SK-N-SH (cell line): ENCODE results near the gene NUP210L. TPM values are rescaled to one million over a fixed set of nuclear protein-coding genes. Genes with fewer than 3 reads are reported as not detected.

Experiments
- CTCF ChIA-PET: fragments of 300-600, 350-600 bp; formaldehyde crosslinking; extraction: SDS; loops from one replicate; lab custom pipeline; 2021; lab: Yijun Ruan, JAX
- POLR2A ChIA-PET: fragments of 350-600 bp; sonication (Branson Sonifier 250); formaldehyde crosslinking; extraction: SDS; loops from one replicate; lab custom pipeline; 2020; ENCODE audit warnings: antibody characterized with exemption, inconsistent platforms; lab: Yijun Ruan, JAX
- DNase-seq: peaks from one replicate; pipeline ENCODE4 v3.0.0; 2012
- H2AFZ ChIP-seq: fragments of 200-600 bp; sonication (generic); 2 replicates; pipeline ENCODE4 v1.8.1; 2016; ENCODE audit warnings: antibody characterized with exemption, mild to moderate bottlenecking, low read depth
- H3F3A ChIP-seq: fragments of 200-600 bp; sonication (generic); replicated peaks from 2 replicates; pipeline ENCODE3; 2016; ENCODE audit warnings: antibody characterized with exemption, mild to moderate bottlenecking; ENCODE audit not compliant: insufficient read depth
- H3K27ac ChIP-seq, 2 experiments: fragments of 200-500 bp in 1 of 2; fragments of 200-600 bp in 1 of 2; sonication (Bioruptor generic) in 1 of 2; sonication (generic), shearing (Covaris generic) in 1 of 2; 2 replicates each; pipeline versions ENCODE4 v1.5.1 to v1.6.1; 2014 to 2016; ENCODE audit warnings: low read depth in 2 of 2, inconsistent platforms in 1 of 2, low read length in 1 of 2, mild to moderate bottlenecking in 1 of 2, mixed read lengths in 1 of 2
- H3K27me3 ChIP-seq: fragments of 200-600 bp; sonication (generic), shearing (Covaris generic); 2 replicates; pipeline ENCODE4 v1.6.1; 2016; ENCODE audit warnings: mixed run types; ENCODE audit not compliant: insufficient read depth
- H3K36me3 ChIP-seq, 2 experiments: fragments of 200-500 bp in 1 of 2; fragments of 200-600 bp in 1 of 2; sonication (Bioruptor generic) in 1 of 2; sonication (generic) in 1 of 2; replicated peaks in 1 of 2; 2 replicates each; pipeline versions ENCODE3 to v1.5.1; 2014 to 2016; ENCODE audit warnings: low read length in 1 of 2, mild to moderate bottlenecking in 1 of 2; ENCODE audit not compliant: insufficient read depth in 2 of 2, control insufficient read depth in 1 of 2
- H3K4me1 ChIP-seq, 2 experiments: fragments of 200-500 bp in 1 of 2; fragments of 200-600 bp in 1 of 2; sonication (Bioruptor generic) in 1 of 2; sonication (generic), shearing (Covaris generic) in 1 of 2; 2 replicates each; pipeline versions ENCODE4 v1.5.1 to v1.6.1; 2014 to 2016; ENCODE audit warnings: low read depth in 1 of 2, low read length in 1 of 2, mixed run types in 1 of 2; ENCODE audit not compliant: insufficient read depth in 2 of 2, control insufficient read depth in 1 of 2
- H3K4me2 ChIP-seq: fragments of 200-600 bp; sonication (generic), shearing (Covaris generic); 2 replicates; pipeline ENCODE4 v1.6.1; 2017; ENCODE audit warnings: mixed run types
- H3K4me3 ChIP-seq, 2 experiments: fragments of 200-500 bp in 1 of 2; fragments of 200-600 bp in 1 of 2; sonication (Bioruptor generic) in 1 of 2; sonication (generic), shearing (Covaris generic) in 1 of 2; 2 replicates each; pipeline versions ENCODE4 v1.5.1 to v1.8.1; 2014 to 2016; ENCODE audit warnings: low read depth in 2 of 2, inconsistent platforms in 1 of 2, low read length in 1 of 2, mild to moderate bottlenecking in 1 of 2, mixed read lengths in 1 of 2, moderate library complexity in 1 of 2
- H3K79me2 ChIP-seq: fragments of 200-600 bp; sonication (generic); 2 replicates; pipeline ENCODE4 v1.8.1; 2017; ENCODE audit warnings: mild to moderate bottlenecking; ENCODE audit not compliant: insufficient read depth
- H3K9ac ChIP-seq: fragments of 200-600 bp; sonication (generic); 2 replicates; pipeline ENCODE4 v1.6.1; 2017; ENCODE audit warnings: mixed run types
- H3K9me2 ChIP-seq: fragments of 200-600 bp; sonication (generic); 2 replicates; pipeline ENCODE4 v1.6.1; 2017; ENCODE audit warnings: mixed run types
- H3K9me3 ChIP-seq: fragments of 200-600 bp; sonication (generic); 2 replicates; pipeline ENCODE4 v1.6.1; 2017; ENCODE audit warnings: mixed run types, mild to moderate bottlenecking, moderate library complexity
- H4K20me1 ChIP-seq: fragments of 200-600 bp; sonication (generic); 2 replicates; pipeline ENCODE4 v1.6.1; 2017; ENCODE audit warnings: mild to moderate bottlenecking, mixed run types; ENCODE audit not compliant: insufficient read depth
- ELF1 ChIP-seq: IDR thresholded peaks from 2 replicates; pipeline ENCODE4 v1.4.0; 2012
- FOSL2 ChIP-seq: IDR thresholded peaks from 2 replicates; pipeline ENCODE4 v1.4.0; 2012; ENCODE audit warnings: low read depth, mild to moderate bottlenecking, moderate library complexity, borderline replicate concordance
- GATA2 ChIP-seq: sonication (generic); formaldehyde crosslinking; IDR thresholded peaks from 2 replicates; pipeline ENCODE4 v1.5.0; 2020; ENCODE audit warnings: mild to moderate bottlenecking, missing genetic modification reagents
- JUND ChIP-seq: IDR thresholded peaks from 2 replicates; pipeline ENCODE4 v1.4.0; 2012
- MEF2A ChIP-seq: IDR thresholded peaks from 2 replicates; pipeline ENCODE4 v1.4.0; 2012; ENCODE audit warnings: low read depth, borderline replicate concordance
- MXI1 ChIP-seq: IDR thresholded peaks from 2 replicates; pipeline ENCODE4 v1.6.1; 2012; ENCODE audit warnings: mild to moderate bottlenecking, low read depth, low read length, improper control_type of control experiment
- NFIC ChIP-seq: IDR thresholded peaks from 2 replicates; pipeline ENCODE4 v1.4.0; 2012; ENCODE audit warnings: borderline replicate concordance
- NRF1 ChIP-seq: IDR thresholded peaks from 2 replicates; pipeline ENCODE4 v1.6.1; 2012; ENCODE audit warnings: low read depth, mild to moderate bottlenecking, low read length
- POLR2AphosphoS5 ChIP-seq: IDR thresholded peaks from 2 replicates; pipeline ENCODE4 v1.6.1; 2012; ENCODE audit warnings: low read depth, low read length
- RCOR1 ChIP-seq: fragments of 150-350 bp; IDR thresholded peaks from 2 replicates; pipeline ENCODE4 v1.6.1; 2017; ENCODE audit warnings: antibody characterized with exemption, low read length
- RXRA ChIP-seq: IDR thresholded peaks from 2 replicates; pipeline ENCODE4 v1.4.0; 2012; ENCODE audit warnings: low read depth, mild to moderate bottlenecking, borderline replicate concordance
- SMC3 ChIP-seq: IDR thresholded peaks from 2 replicates; pipeline ENCODE4 v1.6.1; 2012; ENCODE audit warnings: low read depth, low read length, improper control_type of control experiment
- TAF1 ChIP-seq: IDR thresholded peaks from 2 replicates; pipeline ENCODE4 v1.6.1; 2012; ENCODE audit warnings: low read depth, mild to moderate bottlenecking, low read length, moderate library complexity, borderline replicate concordance
- TCF12 ChIP-seq: IDR thresholded peaks from 2 replicates; pipeline ENCODE4 v1.4.0; 2012
- TEAD4 ChIP-seq: IDR thresholded peaks from 2 replicates; pipeline ENCODE4 v1.4.0; 2012; ENCODE audit warnings: mild to moderate bottlenecking, borderline replicate concordance; ENCODE audit not compliant: insufficient read depth
- YY1 ChIP-seq: IDR thresholded peaks from 2 replicates; pipeline ENCODE4 v1.4.0; 2012; ENCODE audit warnings: low read depth, mild to moderate bottlenecking
- WGBS: methylation state at CpG from one replicate; pipeline ENCODE4 v1.1.6; 2017; ENCODE audit warnings: low lambda C conversion rate; 5-methylcytosine and 5-hydroxymethylcytosine counted together
- polyA plus RNA-seq, 3 experiments: library from polyadenylated mRNA; depleted of rRNA; stranded (reverse); fragments of >200 nt; gene quantifications; 2 replicates each; pipeline ENCODE4 v1.2.3, GENCODE V29; 2012
- TF ChIP-seq, protein P1 (sequence below): IDR thresholded peaks from 2 replicates; pipeline ENCODE4 v1.4.0; 2012; ENCODE audit warnings: low read depth, borderline replicate concordance
- TF ChIP-seq, protein P2 (sequence below): fragments of 150-350 bp; IDR thresholded peaks from 2 replicates; pipeline ENCODE4 v1.6.1; 2016; ENCODE audit warnings: mild to moderate bottlenecking, low read depth, low read length
- TF ChIP-seq, protein P3 (sequence below): fragments of 150-350 bp; IDR thresholded peaks from 2 replicates; pipeline ENCODE4 v1.6.1; 2017; ENCODE audit warnings: antibody characterized with exemption, low read length, low read depth, borderline replicate concordance
- TF ChIP-seq, protein P4 (sequence below): IDR thresholded peaks from 2 replicates; pipeline ENCODE4 v1.6.1; 2012; ENCODE audit warnings: mild to moderate bottlenecking, low read depth, low read length, moderate library complexity
- TF ChIP-seq, protein P5 (sequence below): IDR thresholded peaks from 2 replicates; pipeline ENCODE4; 2012

NUP210L gene
- polyA plus RNA-seq, 1 of the 3 experiments (the other 2 are of a cell fraction), result not detected

DNA sequence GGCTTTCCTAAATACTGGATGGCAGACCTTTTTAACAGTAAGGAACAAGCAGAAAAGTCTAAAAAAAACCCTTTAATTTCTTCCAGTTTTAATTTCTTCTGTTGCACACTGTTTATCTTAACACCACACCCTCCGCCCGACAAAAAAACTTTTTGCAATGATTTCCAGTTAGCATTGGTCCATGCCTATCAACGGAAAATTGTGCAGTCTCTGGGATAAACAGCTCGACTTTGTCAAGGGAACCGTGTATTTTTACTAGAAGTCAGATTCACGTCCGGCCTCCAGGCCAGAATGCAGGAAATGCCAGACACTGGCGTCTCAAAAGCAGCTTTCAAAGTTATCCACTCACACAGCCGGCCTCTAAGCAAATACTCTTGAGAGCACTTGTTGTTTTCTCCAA, 378 bp upstream of the NUP210L start:
- Histone ChIP-seq H3K9ac (no peak overlapping the region), H3K79me2 (peaks cover 7% of the 10 kb centered on the region; the same call in 1 of the 2 replicates), H3K4me3 (no peak overlapping the region), H3K27ac (no peak overlapping the region), H3K36me3 (peaks cover 47% of the 10 kb centered on the region in 2 experiments), H4K20me1 (peaks cover 19% of the 10 kb centered on the region), H3K9me2 (no peaks in the 10 kb centered on the region), H3F3A (peaks cover 51% of the 10 kb centered on the region), H3K4me2 (no peak overlapping the region), H3K4me1 (no peaks in the 10 kb centered on the region), H3K27me3 (no peaks in the 10 kb centered on the region), H3K9me3 (no peaks in the 10 kb centered on the region), H2AFZ (no peak overlapping the region)
- POLR2A ChIA-PET, result interaction anchor here (0.9 kb wide), 1 partner anchor 25 kb away, joined by 3 read pairs; no protein-coding TSS in a partner anchor
- WGBS, result 83% methylated on average over 9 of the region's 9 CpGs
- CTCF ChIA-PET, result interaction anchor here (0.6 kb wide), 1 partner anchor 10 kb away, joined by 3 read pairs; no protein-coding TSS in a partner anchor
- no peak for DNase-seq
- no peak for TF ChIP-seq RXRA
- TF ChIP-seq MEF2A, result no peak
- TF ChIP-seq NRF1, result no peak
- TF ChIP-seq POLR2AphosphoS5, result no peak
- no peak for TF ChIP-seq RCOR1
- no peak for TF ChIP-seq SMC3
- no peak for TF ChIP-seq ELF1
- no peak for TF ChIP-seq NFIC
- no peak for TF ChIP-seq JUND
- TF ChIP-seq, protein P1, sequence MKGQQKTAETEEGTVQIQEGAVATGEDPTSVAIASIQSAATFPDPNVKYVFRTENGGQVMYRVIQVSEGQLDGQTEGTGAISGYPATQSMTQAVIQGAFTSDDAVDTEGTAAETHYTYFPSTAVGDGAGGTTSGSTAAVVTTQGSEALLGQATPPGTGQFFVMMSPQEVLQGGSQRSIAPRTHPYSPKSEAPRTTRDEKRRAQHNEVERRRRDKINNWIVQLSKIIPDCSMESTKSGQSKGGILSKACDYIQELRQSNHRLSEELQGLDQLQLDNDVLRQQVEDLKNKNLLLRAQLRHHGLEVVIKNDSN, result no peak
- TF ChIP-seq, protein P2, sequence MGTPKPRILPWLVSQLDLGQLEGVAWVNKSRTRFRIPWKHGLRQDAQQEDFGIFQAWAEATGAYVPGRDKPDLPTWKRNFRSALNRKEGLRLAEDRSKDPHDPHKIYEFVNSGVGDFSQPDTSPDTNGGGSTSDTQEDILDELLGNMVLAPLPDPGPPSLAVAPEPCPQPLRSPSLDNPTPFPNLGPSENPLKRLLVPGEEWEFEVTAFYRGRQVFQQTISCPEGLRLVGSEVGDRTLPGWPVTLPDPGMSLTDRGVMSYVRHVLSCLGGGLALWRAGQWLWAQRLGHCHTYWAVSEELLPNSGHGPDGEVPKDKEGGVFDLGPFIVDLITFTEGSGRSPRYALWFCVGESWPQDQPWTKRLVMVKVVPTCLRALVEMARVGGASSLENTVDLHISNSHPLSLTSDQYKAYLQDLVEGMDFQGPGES, result no peak
- TF ChIP-seq, protein P3, sequence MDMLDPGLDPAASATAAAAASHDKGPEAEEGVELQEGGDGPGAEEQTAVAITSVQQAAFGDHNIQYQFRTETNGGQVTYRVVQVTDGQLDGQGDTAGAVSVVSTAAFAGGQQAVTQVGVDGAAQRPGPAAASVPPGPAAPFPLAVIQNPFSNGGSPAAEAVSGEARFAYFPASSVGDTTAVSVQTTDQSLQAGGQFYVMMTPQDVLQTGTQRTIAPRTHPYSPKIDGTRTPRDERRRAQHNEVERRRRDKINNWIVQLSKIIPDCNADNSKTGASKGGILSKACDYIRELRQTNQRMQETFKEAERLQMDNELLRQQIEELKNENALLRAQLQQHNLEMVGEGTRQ, result no peak
- no peak for TF ChIP-seq YY1

DNA sequence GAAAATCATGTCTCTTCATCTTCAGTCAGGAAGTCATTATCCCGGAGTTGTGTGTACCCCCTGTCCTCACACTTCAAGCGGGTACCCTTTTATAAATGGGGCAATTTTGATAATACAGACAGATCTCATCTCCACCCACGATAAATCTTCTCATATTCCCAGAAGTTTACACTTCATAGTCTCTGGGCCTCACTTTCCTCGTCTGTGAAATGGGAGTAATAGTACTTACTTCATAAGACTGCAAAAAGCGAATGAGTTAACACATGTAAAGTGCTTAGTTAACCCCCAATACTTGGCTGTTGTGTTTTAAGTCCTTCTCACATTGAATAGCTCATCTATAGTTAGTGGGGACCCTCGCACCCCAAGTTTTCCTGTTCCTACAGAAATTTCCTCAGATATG, 820 bp downstream of the NUP210L start:
- Histone ChIP-seq H3K4me3 (no peak overlapping the region), H3K27me3 (no peaks in the 10 kb centered on the region), H3K9me3 (no peaks in the 10 kb centered on the region), H3K27ac (no peak overlapping the region), H3K4me2 (no peak overlapping the region), H3K36me3 (peaks cover 35 to 37% of the 10 kb centered on the region in 2 experiments), H3K9ac (no peak overlapping the region), H3K4me1 (no peaks in the 10 kb centered on the region), H3F3A (peaks cover 44% of the 10 kb centered on the region), H2AFZ (no peak overlapping the region), H3K9me2 (no peaks in the 10 kb centered on the region), H4K20me1 (peaks cover 16% of the 10 kb centered on the region; the same call in 1 of the 2 replicates), H3K79me2 (no peaks in the 10 kb centered on the region)
- POLR2A ChIA-PET, result no interaction called here
- CTCF ChIA-PET, result interaction anchor here (0.7 kb wide), 1 partner anchor 8 kb away, joined by 4 read pairs; no protein-coding TSS in a partner anchor
- 93% methylated on average over 6 of the region's 6 CpGs for WGBS
- no peak for DNase-seq
- TF ChIP-seq TAF1 (no peak), TCF12 (no peak), GATA2 (CRISPR knock-in tag) (no peak), TEAD4 (no peak), SMC3 (no peak), YY1 (no peak), MXI1 (no peak), FOSL2 (no peak), RCOR1 (no peak)
- TF ChIP-seq, protein P1, result no peak
- TF ChIP-seq, protein P4, sequence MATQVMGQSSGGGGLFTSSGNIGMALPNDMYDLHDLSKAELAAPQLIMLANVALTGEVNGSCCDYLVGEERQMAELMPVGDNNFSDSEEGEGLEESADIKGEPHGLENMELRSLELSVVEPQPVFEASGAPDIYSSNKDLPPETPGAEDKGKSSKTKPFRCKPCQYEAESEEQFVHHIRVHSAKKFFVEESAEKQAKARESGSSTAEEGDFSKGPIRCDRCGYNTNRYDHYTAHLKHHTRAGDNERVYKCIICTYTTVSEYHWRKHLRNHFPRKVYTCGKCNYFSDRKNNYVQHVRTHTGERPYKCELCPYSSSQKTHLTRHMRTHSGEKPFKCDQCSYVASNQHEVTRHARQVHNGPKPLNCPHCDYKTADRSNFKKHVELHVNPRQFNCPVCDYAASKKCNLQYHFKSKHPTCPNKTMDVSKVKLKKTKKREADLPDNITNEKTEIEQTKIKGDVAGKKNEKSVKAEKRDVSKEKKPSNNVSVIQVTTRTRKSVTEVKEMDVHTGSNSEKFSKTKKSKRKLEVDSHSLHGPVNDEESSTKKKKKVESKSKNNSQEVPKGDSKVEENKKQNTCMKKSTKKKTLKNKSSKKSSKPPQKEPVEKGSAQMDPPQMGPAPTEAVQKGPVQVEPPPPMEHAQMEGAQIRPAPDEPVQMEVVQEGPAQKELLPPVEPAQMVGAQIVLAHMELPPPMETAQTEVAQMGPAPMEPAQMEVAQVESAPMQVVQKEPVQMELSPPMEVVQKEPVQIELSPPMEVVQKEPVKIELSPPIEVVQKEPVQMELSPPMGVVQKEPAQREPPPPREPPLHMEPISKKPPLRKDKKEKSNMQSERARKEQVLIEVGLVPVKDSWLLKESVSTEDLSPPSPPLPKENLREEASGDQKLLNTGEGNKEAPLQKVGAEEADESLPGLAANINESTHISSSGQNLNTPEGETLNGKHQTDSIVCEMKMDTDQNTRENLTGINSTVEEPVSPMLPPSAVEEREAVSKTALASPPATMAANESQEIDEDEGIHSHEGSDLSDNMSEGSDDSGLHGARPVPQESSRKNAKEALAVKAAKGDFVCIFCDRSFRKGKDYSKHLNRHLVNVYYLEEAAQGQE, result no peak
- TF ChIP-seq, protein P5, sequence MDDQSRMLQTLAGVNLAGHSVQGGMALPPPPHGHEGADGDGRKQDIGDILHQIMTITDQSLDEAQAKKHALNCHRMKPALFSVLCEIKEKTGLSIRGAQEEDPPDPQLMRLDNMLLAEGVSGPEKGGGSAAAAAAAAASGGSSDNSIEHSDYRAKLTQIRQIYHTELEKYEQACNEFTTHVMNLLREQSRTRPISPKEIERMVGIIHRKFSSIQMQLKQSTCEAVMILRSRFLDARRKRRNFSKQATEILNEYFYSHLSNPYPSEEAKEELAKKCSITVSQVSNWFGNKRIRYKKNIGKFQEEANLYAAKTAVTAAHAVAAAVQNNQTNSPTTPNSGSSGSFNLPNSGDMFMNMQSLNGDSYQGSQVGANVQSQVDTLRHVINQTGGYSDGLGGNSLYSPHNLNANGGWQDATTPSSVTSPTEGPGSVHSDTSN, result no peak
